SJSA1 (cell line): Measurements from ENCODE around the gene PPP2R3B. TPM values are rescaled to one million over a fixed set of nuclear protein-coding genes. Genes with fewer than 3 reads are reported as not detected.

Source experiments
- total RNA-seq: library from RNA; depleted of rRNA; stranded (reverse); fragments of >200 nt; shearing (Covaris generic); gene quantifications from 2 replicates; pipeline ENCODE4 v1.2.3, GENCODE V29; 2014; rRNA removed

Gene PPP2R3B
- total RNA-seq, 1 experiment from 2014 or later = 23.8 TPM

Other genes starting within 250 kb of the PPP2R3B start
- 14.8 and 20.1 TPM in 2 replicates for gene PLCXD1, start 105.5 kb downstream of the PPP2R3B start, total RNA-seq
- gene GTPBP6, start 68.1 kb downstream of the PPP2R3B start, total RNA-seq = 44.7 and 50.9 TPM in 2 replicates
- gene SHOX, start 243.9 kb upstream of the PPP2R3B start, total RNA-seq = not detected in 2 replicates